HCT116 (cell line): ENCODE results near the gene RAB1A. TPM values are rescaled to one million over a fixed set of nuclear protein-coding genes. Genes with fewer than 3 reads are reported as not detected.

Experiments used
- ATAC-seq: fragments of 200-7000 bp; cut with Tn5 transposase; 2 replicates; pipeline ENCODE4 v1.9.1; 2020; ENCODE audit warnings: mild to moderate bottlenecking, moderate library complexity
- BruUV-seq: library from RNA; stranded (reverse); fragments of 400-500 nt; replicated peaks from 2 replicates; lab custom pipeline; 2021; lab: Mats Ljungman, UMichigan
- CTCF ChIA-PET: fragments of 300-600 bp; sonication (Branson Sonifier 250); formaldehyde crosslinking; loops from one replicate; lab custom pipeline; 2021; ENCODE audit warnings: antibody characterized with exemption; lab: Charles Lee
- POLR2A ChIA-PET: fragments of 300-600, 350-600 bp; sonication (Branson Sonifier 250); formaldehyde crosslinking; loops from one replicate; lab custom pipeline; 2021; ENCODE audit warnings: antibody characterized with exemption; lab: Charles Lee
- RAD21 ChIA-PET, 2 experiments: fragments of 300-600 bp; sonication (Branson Sonifier 250); formaldehyde crosslinking; loops; one replicate each; lab custom pipeline; 2023; ENCODE audit warnings: low total read pairs in 2 of 2; ENCODE audit not compliant: uncharacterized antibody in 2 of 2, unreplicated experiment in 2 of 2, low non-redundant PET in 1 of 2; lab: Charles Lee
- DNase-seq: peaks from one replicate; pipeline ENCODE4 v3.0.0-alpha.2; 2010; ENCODE audit warnings: low read depth, low spot score
- H2AFZ ChIP-seq: fragments of 200-600 bp; shearing (Covaris generic), sonication (generic); 2 replicates; pipeline ENCODE4 v1.6.1; 2017; ENCODE audit warnings: low read depth, mixed run types, mixed read lengths, antibody characterized with exemption, low read length; ENCODE audit not compliant: poor library complexity, severe bottlenecking
- H3K27ac ChIP-seq: 2 replicates; pipeline ENCODE4 v1.5.1; 2012; ENCODE audit warnings: low read depth, low read length
- H3K27me3 ChIP-seq: fragments of 200-600 bp; sonication (generic); 2 replicates; pipeline ENCODE4 v1.6.1; 2016; ENCODE audit warnings: mixed run types, low read length, mixed read lengths; ENCODE audit not compliant: insufficient read depth
- H3K36me3 ChIP-seq, 2 experiments: fragments of 200-500 bp in 1 of 2; fragments of 200-600 bp in 1 of 2; sonication (Bioruptor generic) in 1 of 2; sonication (generic) in 1 of 2; 2 replicates each; pipeline versions ENCODE4 v1.5.1 to v1.6.1; 2014 to 2016; ENCODE audit warnings: low read length in 2 of 2, inconsistent platforms in 1 of 2, mixed read lengths in 1 of 2, mixed run types in 1 of 2; ENCODE audit not compliant: insufficient read depth in 2 of 2, control insufficient read depth in 1 of 2
- H3K4me1 ChIP-seq, 2 experiments: fragments of 200-600 bp in 1 of 2; sonication (generic) in 1 of 2; 2 replicates each; pipeline versions ENCODE4 v1.5.1 to v1.6.1; 2012 to 2017; ENCODE audit warnings: low read length in 2 of 2, inconsistent platforms in 1 of 2, mild to moderate bottlenecking in 1 of 2, mixed read lengths in 1 of 2, mixed run types in 1 of 2, moderate library complexity in 1 of 2; ENCODE audit not compliant: insufficient read depth in 2 of 2, control insufficient read depth in 1 of 2
- H3K4me2 ChIP-seq: fragments of 200-600 bp; sonication (generic); 2 replicates; pipeline ENCODE4 v1.6.1; 2017; ENCODE audit warnings: mixed run types, low read length, mixed read lengths
- H3K4me3 ChIP-seq, 2 experiments: fragments of 200-600 bp in 1 of 2; sonication (generic) in 1 of 2; replicated peaks in 1 of 2; 2 replicates each; pipeline ENCODE4 v1.5.1; 2011 to 2016; ENCODE audit warnings: low read length in 2 of 2, control low read depth in 1 of 2, low read depth in 1 of 2, mild to moderate bottlenecking in 1 of 2, mixed read lengths in 1 of 2, mixed run types in 1 of 2
- H3K79me2 ChIP-seq: fragments of 200-600 bp; sonication (generic); 2 replicates; pipeline ENCODE4 v1.6.1; 2017; ENCODE audit warnings: mild to moderate bottlenecking, mixed run types, low read length, moderate library complexity, mixed read lengths; ENCODE audit not compliant: insufficient read depth
- H3K9ac ChIP-seq: fragments of 200-600 bp; sonication (generic); 2 replicates; pipeline ENCODE4 v1.6.1; 2016; ENCODE audit warnings: low read length, mixed read lengths
- H3K9me2 ChIP-seq: fragments of 200-600 bp; sonication (generic), shearing (Covaris generic); 2 replicates; pipeline ENCODE4 v1.6.1; 2017; ENCODE audit warnings: mixed run types, mild to moderate bottlenecking, moderate library complexity; ENCODE audit not compliant: insufficient read depth
- H3K9me3 ChIP-seq, 2 experiments: fragments of 200-500 bp in 1 of 2; fragments of 200-600 bp in 1 of 2; sonication (Bioruptor generic) in 1 of 2; sonication (generic) in 1 of 2; 2 replicates each; pipeline ENCODE4 v1.6.1; 2014 to 2017; ENCODE audit warnings: low read length in 2 of 2, mixed read lengths in 2 of 2, inconsistent platforms in 1 of 2, low read depth in 1 of 2, mild to moderate bottlenecking in 1 of 2, mixed run types in 1 of 2, moderate library complexity in 1 of 2; ENCODE audit not compliant: control insufficient read depth in 1 of 2, insufficient read depth in 1 of 2
- H4K20me1 ChIP-seq: fragments of 200-600 bp; sonication (generic), shearing (Covaris generic); 2 replicates; pipeline ENCODE4 v1.6.1; 2017; ENCODE audit warnings: mixed run types, mild to moderate bottlenecking, moderate library complexity; ENCODE audit not compliant: insufficient read depth
- CBX3 ChIP-seq: IDR thresholded peaks from 2 replicates; pipeline ENCODE4 v1.6.1; 2012; ENCODE audit warnings: low read depth
- CEBPB ChIP-seq: IDR thresholded peaks from 2 replicates; pipeline ENCODE4 v1.6.1; 2012; ENCODE audit warnings: low read depth
- CTCF ChIP-seq, 3 experiments: fragments of 200-600 bp in 1 of 3; sonication (generic) in 1 of 3; IDR thresholded peaks in 2 of 3; conservative IDR thresholded peaks in 1 of 3; 2 replicates each; pipeline ENCODE4 v1.5.1; 2012 to 2017; ENCODE audit warnings: low read depth in 2 of 3, low read length in 2 of 3, antibody characterized with exemption in 1 of 3, borderline replicate concordance in 1 of 3, control low read depth in 1 of 3, mild to moderate bottlenecking in 1 of 3, mixed read lengths in 1 of 3, mixed run types in 1 of 3, moderate library complexity in 1 of 3; ENCODE audit not compliant: insufficient read depth in 1 of 3
- EGR1 ChIP-seq: IDR thresholded peaks from 2 replicates; pipeline ENCODE4 v1.6.1; 2012; ENCODE audit warnings: low read depth
- ELF1 ChIP-seq: IDR thresholded peaks from 2 replicates; pipeline ENCODE4 v1.6.1; 2012; ENCODE audit warnings: low read depth, borderline replicate concordance
- FOSL1 ChIP-seq: IDR thresholded peaks from 2 replicates; pipeline ENCODE4 v1.6.1; 2012; ENCODE audit warnings: low read depth
- JUND ChIP-seq: IDR thresholded peaks from 2 replicates; pipeline ENCODE4 v1.6.1; 2012
- RAD21 ChIP-seq: IDR thresholded peaks from 2 replicates; pipeline ENCODE4 v1.6.1; 2012; ENCODE audit warnings: low read depth, mild to moderate bottlenecking
- SP1 ChIP-seq: IDR thresholded peaks from 2 replicates; pipeline ENCODE4 v1.6.1; 2012; ENCODE audit warnings: low read depth
- SRF ChIP-seq: IDR thresholded peaks from 2 replicates; pipeline ENCODE4 v1.6.1; 2012; ENCODE audit warnings: low read depth
- YY1 ChIP-seq: IDR thresholded peaks from 2 replicates; pipeline ENCODE4 v1.6.1; 2011; ENCODE audit warnings: low read length, low read depth, moderate library complexity, mild to moderate bottlenecking; ENCODE audit not compliant: insufficient replicate concordance; ENCODE audit errors: extremely low read depth
- ZNF274 ChIP-seq: fragments of 200-500 bp; sonication (Bioruptor generic); IDR thresholded peaks from 2 replicates; pipeline ENCODE4 v1.6.1; 2014; ENCODE audit warnings: mild to moderate bottlenecking, low read depth, low read length, inconsistent platforms
- intact Hi-C: fragments of 100-400 bp; cut with micrococcal nuclease; formaldehyde crosslinking; loops from 2 replicates; pipeline ENCODE4 v1.10.0; 2022
- total RNA-seq: library from RNA; stranded (reverse); gene quantifications from one replicate; pipeline ENCODE4 v1.2.1, GENCODE V29; 2021; ENCODE audit not compliant: unreplicated experiment
- TF ChIP-seq, protein P1 (sequence below): IDR thresholded peaks from 2 replicates; pipeline ENCODE4 v1.6.1; 2011; ENCODE audit warnings: mild to moderate bottlenecking, low read length, moderate library complexity; ENCODE audit not compliant: insufficient replicate concordance; ENCODE audit errors: extremely low read depth
- TF ChIP-seq, protein P2 (sequence below): IDR thresholded peaks from 2 replicates; pipeline ENCODE4 v1.6.1; 2012

Gene RAB1A
- total RNA-seq, 1 experiment from 2014 or later, result 131 TPM

GRCh38 chr2:65113229-65113628, 16.7 kb downstream of the RAB1A start:
- peaks cover 21% of the 10 kb centered on the region; the same call in 1 of the 2 replicates for H4K20me1 ChIP-seq
- no peaks in the 10 kb centered on the region for H3K4me1 ChIP-seq
- peaks cover 99% of the 10 kb centered on the region for H3K79me2 ChIP-seq
- H3K9ac ChIP-seq, result no peak overlapping the region
- H3K4me2 ChIP-seq, result no peak overlapping the region
- TF ChIP-seq ELF1, result no peak
- TF ChIP-seq CBX3, result no peak
- TF ChIP-seq, protein P1, sequence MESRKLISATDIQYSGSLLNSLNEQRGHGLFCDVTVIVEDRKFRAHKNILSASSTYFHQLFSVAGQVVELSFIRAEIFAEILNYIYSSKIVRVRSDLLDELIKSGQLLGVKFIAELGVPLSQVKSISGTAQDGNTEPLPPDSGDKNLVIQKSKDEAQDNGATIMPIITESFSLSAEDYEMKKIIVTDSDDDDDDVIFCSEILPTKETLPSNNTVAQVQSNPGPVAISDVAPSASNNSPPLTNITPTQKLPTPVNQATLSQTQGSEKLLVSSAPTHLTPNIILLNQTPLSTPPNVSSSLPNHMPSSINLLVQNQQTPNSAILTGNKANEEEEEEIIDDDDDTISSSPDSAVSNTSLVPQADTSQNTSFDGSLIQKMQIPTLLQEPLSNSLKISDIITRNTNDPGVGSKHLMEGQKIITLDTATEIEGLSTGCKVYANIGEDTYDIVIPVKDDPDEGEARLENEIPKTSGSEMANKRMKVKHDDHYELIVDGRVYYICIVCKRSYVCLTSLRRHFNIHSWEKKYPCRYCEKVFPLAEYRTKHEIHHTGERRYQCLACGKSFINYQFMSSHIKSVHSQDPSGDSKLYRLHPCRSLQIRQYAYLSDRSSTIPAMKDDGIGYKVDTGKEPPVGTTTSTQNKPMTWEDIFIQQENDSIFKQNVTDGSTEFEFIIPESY, result no peak
- TF ChIP-seq YY1, result no peak
- no peak for TF ChIP-seq ZNF274
- no peak for TF ChIP-seq EGR1
- no peak for TF ChIP-seq RAD21
- TF ChIP-seq FOSL1, result no peak
- TF ChIP-seq SP1, result no peak
- TF ChIP-seq CTCF (IDR thresholded peaks at IDR 0.05 in 2 of 3, conservative IDR thresholded peaks at IDR 0.05 in 1 of 3; ENCODE audit: borderline replicate concordance in 1 of 3, insufficient read depth in 1 of 3, low read depth in 2 of 3, low read length in 2 of 3), result no peak
- TF ChIP-seq SRF, result no peak
- TF ChIP-seq JUND, result no peak
- TF ChIP-seq, protein P2, sequence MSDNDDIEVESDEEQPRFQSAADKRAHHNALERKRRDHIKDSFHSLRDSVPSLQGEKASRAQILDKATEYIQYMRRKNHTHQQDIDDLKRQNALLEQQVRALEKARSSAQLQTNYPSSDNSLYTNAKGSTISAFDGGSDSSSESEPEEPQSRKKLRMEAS, result no peak
- no peak for TF ChIP-seq CEBPB
- CTCF ChIA-PET, result no interaction called here
- intact Hi-C loops, result no loop called here
- no TSS peak for BruUV-seq
- DNase-seq, result no peak
- no peak for ATAC-seq
- H3K27ac ChIP-seq, result no peak overlapping the region
- H2AFZ ChIP-seq, result no peak overlapping the region
- H3K9me2 ChIP-seq, result no peaks in the 10 kb centered on the region
- H3K36me3 ChIP-seq, result no peaks in the 10 kb centered on the region
- H3K4me3 ChIP-seq, result no peak overlapping the region
- POLR2A ChIA-PET, result no interaction called here
- no peaks in the 10 kb centered on the region for H3K9me3 ChIP-seq
- H3K27me3 ChIP-seq, result no peaks in the 10 kb centered on the region
- RAD21 ChIA-PET, result no interaction called here
